GM10248 (cell line): ENCODE measurements around the gene KCNK17.

Experiments
- CTCF ChIA-PET: fragments of 300-600 bp; sonication (Branson Sonifier 250); formaldehyde crosslinking; extraction: SDS; loops from one replicate; lab custom pipeline; 2021; ENCODE audit warnings: antibody characterized with exemption; lab: Yijun Ruan, JAX
- POLR2A ChIA-PET: fragments of 350-650 bp; sonication (Branson Sonifier 250); formaldehyde crosslinking; extraction: SDS; loops from one replicate; lab custom pipeline; 2020; ENCODE audit warnings: antibody characterized with exemption; lab: Yijun Ruan, JAX
- DNase-seq: peaks from one replicate; pipeline ENCODE4 v3.0.0; 2012; ENCODE audit errors: extremely low spot score
- CTCF ChIP-seq: IDR thresholded peaks from 2 replicates; pipeline ENCODE4 v1.5.1; 2012; ENCODE audit warnings: mild to moderate bottlenecking, low read depth; ENCODE audit errors: extremely low read depth, missing control alignments, control extremely low read depth

Gene KCNK17

DNA sequence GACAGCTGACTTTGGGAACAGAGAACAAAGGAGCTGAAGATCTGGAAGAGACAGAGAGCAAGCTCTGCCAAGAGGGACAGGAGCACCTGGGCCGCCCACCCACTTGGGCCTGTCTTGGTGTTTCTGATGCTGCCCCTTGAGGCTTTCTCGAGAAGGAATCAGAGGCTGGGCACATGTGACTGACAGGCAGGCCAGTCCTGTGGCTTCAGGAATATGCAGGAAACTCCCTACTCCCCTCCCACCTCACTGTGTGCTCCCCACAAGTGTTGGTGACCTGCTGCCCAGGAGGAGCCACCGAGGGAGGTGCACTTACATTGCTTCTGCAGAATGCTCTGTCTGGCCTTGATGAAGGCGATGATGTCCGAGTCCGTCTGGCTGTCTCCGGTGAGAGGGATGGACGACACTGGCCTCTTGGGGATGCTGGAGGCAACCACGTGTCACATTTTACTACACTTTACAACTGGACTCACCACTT lies 29.2 kb upstream of the KCNK17 start:
- ChIA-PET CTCF (interaction anchor here (2.1 kb wide), 1 partner anchor 18 kb away, joined by 6 read pairs; no protein-coding TSS in a partner anchor), POLR2A (no interaction called here)
- no peak for DNase-seq
- no peak for TF ChIP-seq CTCF

DNA sequence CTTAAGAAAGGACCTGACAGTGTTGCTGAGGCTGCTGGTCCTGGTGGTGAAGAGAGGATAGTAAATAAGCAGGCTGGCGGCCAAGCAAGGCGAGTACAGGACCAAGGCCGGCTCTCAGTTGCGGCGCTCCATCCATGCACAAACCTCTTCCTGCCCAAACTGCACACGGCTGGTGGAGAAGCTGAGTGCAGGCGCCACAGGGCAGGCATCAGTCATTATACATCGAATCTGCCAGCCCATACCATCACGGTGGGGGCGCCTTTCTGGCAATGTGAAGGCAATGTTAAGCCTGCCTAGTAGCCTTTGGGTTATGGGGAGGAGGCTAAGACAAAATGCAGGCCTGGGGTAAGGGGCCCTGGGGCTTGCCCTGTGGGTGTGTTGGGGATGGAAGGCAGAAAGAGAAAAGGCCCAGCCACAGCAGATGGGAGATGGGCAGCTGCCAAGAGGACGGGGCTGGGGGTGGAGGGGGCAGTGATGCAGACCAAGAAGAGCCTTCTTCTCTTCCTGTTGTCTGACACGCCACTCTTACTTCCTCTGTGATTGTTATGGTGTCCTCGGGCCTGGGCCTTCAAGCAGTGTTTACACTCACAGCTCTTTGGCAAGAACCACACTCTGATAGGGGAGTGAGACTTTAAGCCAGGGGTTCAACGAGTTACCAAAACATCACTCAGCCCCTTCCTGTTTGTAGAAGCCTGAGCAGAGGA lies 28.6 kb upstream of the KCNK17 start:
- TF ChIP-seq CTCF: no peak
- ChIA-PET POLR2A (no interaction called here), CTCF (interaction anchor here (0.9 to 3.8 kb wide), 3 partner anchors 10 to 20 kb away, joined by 3 to 13 read pairs (median 6); no protein-coding TSS in a partner anchor)
- peak; percentile 42 for DNase-seq

GRCh38 chr6:39341937-39342336 lies 27.7 kb upstream of the KCNK17 start:
- no peak for DNase-seq
- ChIA-PET CTCF (interaction anchor here (0.9 to 3.8 kb wide), 4 partner anchors 10 to 175 kb away, joined by 3 to 13 read pairs (median 5); no protein-coding TSS in a partner anchor), POLR2A (no interaction called here)
- TF ChIP-seq CTCF: no peak

DNA sequence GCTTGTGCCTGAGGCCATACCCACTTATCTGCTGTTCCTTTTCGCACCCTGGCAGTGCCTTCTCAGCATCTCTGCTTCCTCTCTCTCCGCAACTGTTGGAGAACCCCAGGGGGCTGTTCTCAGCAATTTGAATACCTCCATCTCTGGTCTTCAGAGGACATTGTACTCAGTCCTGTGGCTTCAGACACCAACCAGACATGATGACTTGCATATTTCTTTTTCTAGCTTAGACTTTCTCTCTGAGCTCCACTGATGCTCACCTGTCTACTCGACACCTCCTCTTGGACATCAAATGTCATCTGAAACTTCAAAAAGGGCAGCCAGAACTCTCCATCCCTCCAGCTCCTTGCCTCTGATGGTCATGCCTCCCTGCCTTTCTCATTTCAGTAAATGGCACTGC lies 27.1 kb upstream of the KCNK17 start:
- DNase-seq: no peak
- ChIA-PET POLR2A (no interaction called here), CTCF (interaction anchor here (1.4 to 3.8 kb wide), 4 partner anchors 9 to 175 kb away, joined by 3 to 13 read pairs (median 5); no protein-coding TSS in a partner anchor)
- no peak for TF ChIP-seq CTCF

GRCh38 chr6:39339868-39340550 lies 25.8 kb upstream of the KCNK17 start:
- DNase-seq: no peak
- POLR2A ChIA-PET: no interaction called here
- TF ChIP-seq CTCF: no peak
- CTCF ChIA-PET: interaction anchor here (0.8 to 3.8 kb wide), 9 partner anchors 7 to 654 kb away, joined by 3 to 13 read pairs (median 4); no protein-coding TSS in a partner anchor

DNA sequence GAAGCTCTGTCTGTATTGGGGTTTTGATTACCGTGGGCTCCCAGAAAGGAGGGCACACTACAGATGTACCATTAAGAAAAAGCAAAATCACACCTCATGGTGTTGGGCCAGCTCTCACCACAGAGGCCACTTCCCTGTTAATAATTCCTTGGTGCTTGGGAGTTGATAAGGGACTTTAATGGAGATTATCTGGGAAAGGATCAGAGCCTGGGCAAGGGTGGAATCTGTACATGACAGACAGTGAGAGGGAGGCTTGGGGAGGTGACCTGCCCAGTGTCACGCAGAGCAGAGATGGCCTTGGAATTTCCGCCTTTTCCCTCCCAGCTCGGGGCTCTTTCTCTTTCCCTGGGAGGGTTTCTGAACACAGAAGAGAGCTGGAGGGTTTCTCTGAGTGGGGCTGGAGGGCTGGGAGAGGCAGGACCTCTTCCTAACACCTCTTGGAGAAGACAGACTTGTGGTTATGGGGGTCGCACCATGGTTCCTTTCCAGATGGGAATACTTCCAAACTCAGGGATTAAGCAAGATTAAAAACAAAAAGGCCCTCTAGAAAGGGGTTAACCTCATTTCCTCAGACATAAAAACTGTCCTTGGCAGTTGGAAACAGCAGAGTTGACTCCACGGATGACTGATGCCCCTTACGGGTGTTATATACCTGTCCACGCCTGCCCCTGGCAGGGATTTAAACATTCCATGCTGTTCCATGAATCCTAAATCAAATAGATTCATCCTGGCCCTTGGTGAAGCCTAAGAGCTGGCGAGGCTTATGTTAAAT lies 25.1 kb upstream of the KCNK17 start:
- DNase-seq: no peak
- CTCF ChIA-PET: interaction anchor here (0.9 to 3.8 kb wide), 6 partner anchors 8 to 655 kb away, joined by 3 to 13 read pairs (median 4); no protein-coding TSS in a partner anchor
- no peak for TF ChIP-seq CTCF
- POLR2A ChIA-PET: no interaction called here
